ENCODE measurements around the gene ACTR10.

DNA sequence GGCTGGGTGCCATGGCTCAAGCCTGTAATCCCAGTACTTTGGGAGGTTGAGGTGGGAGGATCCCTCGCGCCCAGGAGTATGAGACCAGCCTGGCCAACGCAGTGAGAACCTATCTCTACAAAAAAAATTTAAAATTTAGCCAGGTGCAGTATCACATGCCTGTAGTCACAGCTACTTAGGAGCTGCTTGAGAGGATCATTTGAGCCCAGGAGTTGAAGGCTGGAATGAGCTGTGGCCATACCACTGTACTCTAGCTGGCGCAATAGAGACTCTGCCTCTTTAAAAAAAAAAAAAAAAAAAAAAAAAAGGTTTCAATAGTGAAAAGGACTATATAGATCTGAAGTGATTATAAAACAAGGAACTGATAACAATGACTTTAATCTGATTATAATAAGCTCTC is 58.2 kb downstream of the ACTR10 start:
- TF ChIP-seq, protein P1, sequence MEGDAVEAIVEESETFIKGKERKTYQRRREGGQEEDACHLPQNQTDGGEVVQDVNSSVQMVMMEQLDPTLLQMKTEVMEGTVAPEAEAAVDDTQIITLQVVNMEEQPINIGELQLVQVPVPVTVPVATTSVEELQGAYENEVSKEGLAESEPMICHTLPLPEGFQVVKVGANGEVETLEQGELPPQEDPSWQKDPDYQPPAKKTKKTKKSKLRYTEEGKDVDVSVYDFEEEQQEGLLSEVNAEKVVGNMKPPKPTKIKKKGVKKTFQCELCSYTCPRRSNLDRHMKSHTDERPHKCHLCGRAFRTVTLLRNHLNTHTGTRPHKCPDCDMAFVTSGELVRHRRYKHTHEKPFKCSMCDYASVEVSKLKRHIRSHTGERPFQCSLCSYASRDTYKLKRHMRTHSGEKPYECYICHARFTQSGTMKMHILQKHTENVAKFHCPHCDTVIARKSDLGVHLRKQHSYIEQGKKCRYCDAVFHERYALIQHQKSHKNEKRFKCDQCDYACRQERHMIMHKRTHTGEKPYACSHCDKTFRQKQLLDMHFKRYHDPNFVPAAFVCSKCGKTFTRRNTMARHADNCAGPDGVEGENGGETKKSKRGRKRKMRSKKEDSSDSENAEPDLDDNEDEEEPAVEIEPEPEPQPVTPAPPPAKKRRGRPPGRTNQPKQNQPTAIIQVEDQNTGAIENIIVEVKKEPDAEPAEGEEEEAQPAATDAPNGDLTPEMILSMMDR (IDR thresholded peaks at IDR 0.05) = no peak
- no peak for TF ChIP-seq EZH2 (IDR thresholded peaks at IDR 0.05)

All from neural progenitor cell (in vitro differentiated cells).